Testis (tissue), 2 donors: ENCODE measurements around the gene KATNAL1.
"Not testable (repeated sequence)": the region's sequence is repeated elsewhere in the genome, so short reads cannot be mapped to it uniquely, and the experiment has no call there.

Experiments used
- CTCF ChIP-seq, 3 experiments: fragments of 450-650 bp in 2 of 3; fragments of 200-600 bp in 1 of 3; sonication (generic) in 1 of 3; IDR thresholded peaks; one replicate each; pipeline ENCODE4 v1.5.1; 2016 to 2019; ENCODE audit warnings: antibody characterized with exemption in 3 of 3, mild to moderate bottlenecking in 2 of 3, moderate library complexity in 1 of 3
- POLR2A ChIP-seq: fragments of 450-650 bp; IDR thresholded peaks from one replicate; pipeline ENCODE4 v1.6.1; 2017; ENCODE audit warnings: antibody characterized with exemption, mild to moderate bottlenecking, moderate library complexity

DNA sequence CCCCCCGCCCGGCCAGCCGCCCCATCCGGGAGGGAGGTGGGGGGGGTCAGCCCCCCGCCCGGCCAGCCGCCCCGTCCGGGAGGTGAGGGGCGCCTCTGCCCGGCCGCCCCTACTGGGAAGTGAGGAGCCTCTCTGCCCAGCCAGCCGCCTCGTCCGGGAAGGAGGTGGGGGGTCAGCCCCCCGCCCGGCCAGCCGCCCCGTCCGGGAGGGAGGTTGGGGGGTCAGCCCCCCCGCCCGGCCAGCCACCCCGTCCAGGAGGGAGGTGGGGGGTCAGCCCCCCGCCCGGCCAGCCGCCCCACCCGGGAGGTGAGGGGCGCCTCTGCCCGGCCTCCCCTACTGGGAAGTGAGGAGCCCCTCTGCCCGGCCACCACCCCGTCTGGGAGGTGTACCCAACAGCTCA is 37.3 kb downstream of the KATNAL1 start:
- TF ChIP-seq CTCF (IDR thresholded peaks at IDR 0.05); POLR2A: not testable (repeated sequence)
